NCI-H2107 (cell line): ENCODE results near the gene HTR3B.
A peak's percentile ranks its signal among the peaks of the same experiment; 100 is the strongest.
"Not testable (repeated sequence)": the region's sequence is repeated elsewhere in the genome, so short reads cannot be mapped to it uniquely, and the experiment has no call there.

ENCODE experiments used
- DNase-seq: peaks from one replicate; lab custom pipeline; 2025; lab: John Stamatoyannopoulos, UW

HTR3B gene

DNA sequence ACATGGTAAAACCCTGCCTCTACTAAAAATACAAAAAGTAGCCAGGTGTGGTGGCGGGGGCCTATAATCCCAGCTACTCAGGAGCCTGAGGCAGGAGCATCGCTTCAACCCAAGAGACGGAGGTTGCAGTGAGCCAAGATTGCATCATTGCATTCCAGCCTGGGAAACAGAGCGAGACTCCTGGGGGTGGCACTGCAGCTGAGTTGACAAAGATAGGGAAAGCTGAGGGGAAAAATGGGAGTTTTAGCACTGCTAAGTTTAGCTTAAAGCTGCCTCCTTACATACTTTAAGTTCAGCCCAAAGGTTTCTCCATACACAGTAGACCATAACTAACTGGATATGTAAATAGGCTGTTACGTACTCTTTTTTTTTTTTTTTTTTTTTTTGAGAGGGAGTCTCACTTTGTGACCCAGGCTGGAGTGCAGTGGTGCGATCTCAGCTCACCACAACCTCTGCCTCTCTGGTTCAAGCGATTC is 20.2 kb upstream of the HTR3B start:
- no peak for DNase-seq

DNA sequence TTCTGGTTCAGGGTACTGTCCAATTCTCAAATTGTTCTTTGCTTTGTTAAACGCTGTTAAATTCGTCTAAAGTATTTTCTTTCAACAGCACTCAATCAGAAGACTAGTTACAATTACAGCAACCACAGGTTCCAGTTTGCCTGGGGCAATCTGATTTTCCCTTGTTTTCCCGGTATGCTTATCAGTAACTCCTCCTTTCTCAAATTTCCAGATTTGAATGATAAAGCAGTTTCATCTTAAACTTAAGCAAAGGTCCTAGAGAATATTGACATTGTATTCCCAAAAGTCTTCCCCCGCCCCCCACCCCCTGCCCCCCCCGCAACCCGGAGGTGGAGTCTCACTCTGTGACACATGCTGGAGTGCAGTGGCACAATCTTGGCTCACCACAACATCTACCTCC is 18.7 kb upstream of the HTR3B start:
- peak; percentile 28 for DNase-seq

DNA sequence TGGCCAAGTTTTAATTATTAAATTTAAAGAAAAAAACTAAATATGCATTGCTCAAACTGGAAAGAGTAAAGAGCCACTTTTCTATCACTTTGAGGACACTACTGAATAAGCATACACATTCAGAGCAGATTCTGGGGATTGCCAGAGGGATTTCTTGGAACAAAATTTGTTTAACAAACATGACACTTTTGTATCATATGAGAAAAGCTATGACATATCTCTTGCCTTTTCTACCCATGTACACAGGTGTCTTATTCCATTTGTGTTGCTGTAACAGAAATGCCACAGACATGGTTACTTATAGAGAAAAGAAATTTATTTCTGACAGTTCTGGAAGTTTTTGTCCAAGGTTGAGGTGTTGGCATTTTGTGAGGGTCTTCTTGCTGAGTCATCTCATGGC is 15.7 kb upstream of the HTR3B start:
- DNase-seq, result no peak

GRCh38 chr11:113894421-113894996 is 10.1 kb upstream of the HTR3B start:
- no peak for DNase-seq

GRCh38 chr11:113895367-113896155 is 9.0 kb upstream of the HTR3B start:
- no peak for DNase-seq

DNA sequence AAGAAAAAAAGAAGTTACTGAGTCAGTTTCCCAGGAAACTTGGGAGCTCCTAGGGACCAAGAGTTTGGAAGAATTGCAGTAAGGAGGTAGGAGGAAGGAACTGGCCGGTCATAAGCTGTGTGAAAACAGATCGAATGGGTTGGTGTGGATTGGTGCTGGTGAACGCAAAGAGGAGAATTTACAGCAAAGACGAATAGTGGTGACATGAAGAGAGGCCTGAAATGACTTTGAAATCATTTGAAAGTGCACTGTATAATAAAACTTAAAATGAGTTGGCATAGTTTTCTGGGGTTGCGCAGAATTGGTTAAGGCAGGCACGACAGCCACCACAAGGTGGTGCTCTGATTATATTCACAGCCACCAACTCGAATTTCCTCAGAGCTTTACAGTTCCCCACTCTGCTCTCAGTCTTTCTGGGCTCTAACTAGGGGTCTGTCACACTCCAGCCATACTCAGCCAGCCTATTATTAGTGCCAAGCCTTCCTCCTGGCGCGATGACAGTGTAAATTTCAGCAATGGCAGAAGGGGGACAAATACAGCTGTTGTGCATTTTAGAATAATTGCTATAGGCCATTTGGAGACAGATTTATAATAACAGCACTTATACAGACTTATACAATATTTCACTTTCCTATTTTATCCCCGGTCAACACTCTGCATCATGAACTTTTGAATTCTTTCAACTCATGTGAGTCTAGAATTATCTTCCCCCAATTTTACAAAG is 8.3 kb upstream of the HTR3B start:
- no peak for DNase-seq

- no peak for DNase-seq
These were observed 3.5 kb upstream of the HTR3B start for GRCh38 chr11:113901141-113901540.

DNA sequence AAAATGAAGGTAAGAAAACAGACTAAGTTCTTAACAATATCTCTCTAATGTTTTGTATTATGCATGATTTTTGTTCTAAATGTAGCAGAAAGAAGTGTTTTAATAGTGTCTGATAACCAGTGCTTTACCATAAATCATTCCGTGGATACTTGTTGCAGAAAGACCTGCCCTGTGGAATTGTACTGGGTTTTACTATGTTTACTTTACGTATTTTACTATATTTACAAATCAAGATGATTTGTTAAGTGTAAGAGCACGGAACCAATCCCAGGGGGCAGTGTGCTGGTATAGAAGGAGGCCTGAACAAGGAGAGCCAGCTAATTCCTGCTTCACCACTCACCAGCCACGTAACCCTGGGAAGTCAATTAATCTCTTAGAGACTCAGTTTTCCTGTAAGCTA is 1.4 kb downstream of the HTR3B start:
- DNase-seq, result no peak

DNA sequence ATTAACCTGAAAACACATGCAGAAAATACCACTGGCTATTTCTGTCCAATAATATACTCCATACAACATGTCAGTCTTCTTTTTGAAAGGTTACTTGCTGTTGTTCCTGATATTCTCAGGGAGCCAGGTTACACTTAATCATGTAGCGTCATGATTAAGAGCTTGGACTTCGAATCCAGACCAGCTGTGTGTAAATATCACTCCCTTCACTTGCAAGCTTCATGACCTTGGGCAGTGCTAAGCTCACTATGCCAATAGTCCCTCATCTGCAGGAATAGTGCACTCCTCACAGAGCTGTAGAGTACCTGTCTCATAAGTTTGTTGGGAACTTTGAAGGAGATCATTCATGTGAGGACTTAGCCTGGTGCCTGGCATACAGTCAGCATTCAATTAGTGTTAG is 1.9 kb downstream of the HTR3B start:
- DNase-seq, result no peak

DNA sequence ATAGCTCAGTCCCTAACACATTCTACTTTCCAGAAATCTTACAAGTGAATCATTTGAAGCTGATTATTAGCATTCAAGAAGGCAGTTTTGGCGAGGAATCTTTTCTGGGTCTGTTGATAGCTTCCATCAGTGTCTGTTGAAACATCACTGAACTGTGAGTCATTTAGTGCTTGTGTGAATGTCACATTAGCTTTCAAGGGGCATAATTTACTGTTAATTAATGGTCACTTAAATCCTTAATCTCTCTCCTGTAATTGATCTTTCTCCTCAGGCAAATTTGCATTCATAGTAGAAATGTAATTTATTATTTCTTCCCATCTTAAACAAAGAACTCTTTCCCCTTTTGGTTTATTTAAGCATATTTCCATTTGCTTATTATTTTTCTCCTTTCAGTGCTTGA is 2.6 kb downstream of the HTR3B start:
- no peak for DNase-seq

DNA sequence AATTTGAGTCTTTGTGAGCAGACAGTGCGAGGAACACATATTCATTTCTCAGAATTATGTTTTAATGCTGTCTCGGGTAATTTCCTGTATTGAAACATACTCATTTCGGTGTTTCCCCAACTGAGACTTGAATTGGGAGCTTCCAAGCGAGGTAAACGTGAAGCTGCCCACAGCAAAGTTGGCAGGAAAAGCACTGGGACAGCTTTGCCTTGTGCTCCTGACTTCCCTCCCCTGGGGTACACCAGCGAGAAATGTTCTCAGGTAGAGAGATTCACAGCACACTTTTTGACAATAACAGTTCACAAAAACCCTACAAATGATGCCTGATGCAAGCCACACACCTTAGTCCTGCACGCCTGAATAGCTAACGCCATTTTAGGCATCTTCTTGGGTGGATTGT is 3.1 kb downstream of the HTR3B start:
- DNase-seq, result no peak

DNA sequence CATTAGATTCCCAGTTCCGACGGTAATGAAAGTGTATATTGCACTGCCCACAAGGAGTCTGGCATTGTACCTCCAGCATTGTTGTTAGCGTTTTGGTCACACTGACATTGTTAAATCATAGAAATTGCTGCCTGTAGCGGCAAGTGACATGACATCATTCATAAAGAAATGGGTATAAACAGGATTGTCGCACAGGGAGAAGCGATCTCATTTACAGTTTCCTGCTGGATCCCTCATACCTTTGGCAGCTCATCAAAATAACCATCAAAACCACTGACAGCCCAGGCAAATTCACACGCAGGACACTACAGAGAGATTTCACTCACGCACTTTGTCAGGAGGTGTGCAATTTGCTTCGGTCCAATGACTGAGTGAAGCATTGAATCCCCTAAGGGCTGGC is 3.5 kb downstream of the HTR3B start:
- no peak for DNase-seq

- not testable (repeated sequence) for DNase-seq
These were observed 6.9 kb downstream of the HTR3B start for GRCh38 chr11:113911491-113911890.

DNA sequence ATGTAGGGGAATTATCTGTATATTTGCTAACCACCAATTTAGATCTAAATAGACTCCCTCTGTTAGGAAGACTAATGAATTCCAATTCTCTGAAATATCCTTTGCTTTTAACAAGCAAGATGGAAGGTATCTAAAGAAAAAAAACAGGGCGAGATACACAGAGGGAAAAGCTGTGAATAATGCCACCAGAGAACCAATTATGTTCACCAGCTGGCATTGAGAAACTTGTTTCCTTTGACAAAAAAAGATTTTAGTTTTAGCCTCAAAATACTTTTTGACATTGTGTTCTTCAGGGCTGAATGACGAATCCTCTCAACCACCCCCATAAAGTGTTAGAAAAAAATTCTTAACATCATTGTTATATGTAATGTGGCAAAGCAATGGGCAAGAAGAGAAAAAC is 19.0 kb downstream of the HTR3B start:
- no peak for DNase-seq

DNA sequence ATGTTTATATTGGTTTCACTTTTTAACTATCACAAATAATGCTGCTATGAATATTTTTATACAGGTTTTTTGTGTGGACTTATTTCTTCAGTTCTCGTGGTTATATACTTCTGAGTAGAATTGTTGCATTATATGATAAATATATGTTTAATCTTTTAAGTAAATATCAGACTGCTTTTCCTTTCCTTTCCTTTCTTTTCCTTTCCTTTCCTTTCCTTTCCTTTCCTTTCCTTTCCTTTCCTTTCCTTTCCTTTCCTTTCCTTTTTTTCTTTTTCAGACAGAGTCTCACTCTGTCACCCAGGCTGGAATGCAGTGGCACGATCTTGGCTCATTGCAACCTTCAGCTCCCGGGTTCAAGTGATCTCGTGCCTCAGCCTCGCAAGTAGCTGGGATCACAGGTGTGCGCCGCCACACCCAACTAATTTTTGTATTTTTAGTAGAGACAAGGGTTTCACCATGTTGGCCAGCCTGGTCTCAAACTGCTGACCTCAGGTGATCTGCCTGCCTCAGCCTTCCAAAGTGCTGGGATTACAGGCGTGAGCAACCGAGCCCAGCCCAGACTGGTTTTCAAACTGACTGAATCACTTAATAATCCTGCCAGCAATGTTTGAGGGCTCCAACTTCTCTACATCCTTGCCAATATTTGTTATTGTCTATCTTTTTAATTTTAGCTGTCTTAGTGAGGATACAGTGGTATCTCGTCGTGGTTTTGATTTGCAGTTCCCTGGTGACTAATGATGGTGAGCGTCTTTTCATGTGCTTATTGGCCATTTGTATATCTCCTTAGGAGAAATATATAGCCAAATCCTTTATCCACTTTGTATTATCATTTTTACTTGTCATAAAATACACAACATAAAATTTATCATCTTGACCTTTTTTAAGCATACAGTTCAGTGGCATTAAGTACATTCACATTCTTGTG is 21.9 kb downstream of the HTR3B start:
- DNase-seq, result no peak

GRCh38 chr11:113928311-113928710 is 23.7 kb downstream of the HTR3B start:
- no peak for DNase-seq

GRCh38 chr11:113932788-113933187 is 28.2 kb downstream of the HTR3B start:
- no peak for DNase-seq

GRCh38 chr11:113934193-113934592 is 29.6 kb downstream of the HTR3B start:
- not testable (repeated sequence) for DNase-seq

DNA sequence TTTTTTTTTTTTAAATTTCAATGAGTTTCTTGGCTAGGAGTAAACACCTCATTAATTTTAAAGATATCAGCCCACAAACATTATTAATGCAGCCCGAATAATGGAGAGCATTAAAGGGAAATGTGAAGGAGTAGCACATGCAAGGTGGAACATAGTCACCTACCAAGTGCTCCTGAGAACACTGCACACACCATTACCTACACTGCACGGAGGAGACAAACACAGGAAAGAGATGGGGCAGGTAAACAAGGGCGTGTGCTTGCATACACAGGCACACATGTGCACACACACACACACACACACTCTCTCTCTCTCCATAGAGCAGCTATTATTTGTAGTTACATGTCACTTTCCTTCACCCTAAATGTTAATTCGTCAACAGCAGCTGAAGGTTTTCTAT is 30.2 kb downstream of the HTR3B start:
- DNase-seq, result no peak

GRCh38 chr11:113935858-113936257 is 31.3 kb downstream of the HTR3B start:
- no peak for DNase-seq

DNA sequence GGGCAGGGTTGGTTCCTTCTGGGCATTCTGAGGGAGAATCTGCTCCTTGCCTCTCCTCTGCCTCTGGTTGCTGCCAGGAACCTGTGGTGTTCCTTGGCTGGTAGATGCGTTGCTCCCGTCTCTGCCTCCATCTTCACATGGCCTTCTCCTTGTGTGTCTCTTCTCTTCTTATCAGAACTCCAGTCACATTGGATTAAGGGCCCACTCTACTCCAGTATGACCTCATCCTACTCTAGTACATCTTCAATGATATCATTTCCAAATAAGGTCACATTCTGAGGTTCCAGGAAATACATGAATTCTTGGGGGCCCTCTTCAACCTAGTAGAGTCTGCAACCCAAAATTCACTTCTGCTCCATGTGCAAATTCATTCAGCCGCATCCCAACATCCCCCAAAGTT is 33.3 kb downstream of the HTR3B start:
- DNase-seq, result no peak

- DNase-seq, result no peak
These were observed 37.7 kb downstream of the HTR3B start for GRCh38 chr11:113942256-113942655.
